Vagina (tissue), 2 donors: ENCODE data around the gene CRADD. TPM values are rescaled to one million over a fixed set of nuclear protein-coding genes. Genes with fewer than 3 reads are reported as not detected.

Experiments
- DNase-seq, 2 donors: peaks; one replicate each; pipeline ENCODE4 v3.0.0-alpha.2; 2017; ENCODE audit errors: extremely low spot score in 2 of 2
- H3K27ac ChIP-seq: fragments of 200-600 bp; sonication (generic); one replicate; pipeline ENCODE4 v1.5.1; 2019
- H3K27me3 ChIP-seq: fragments of 200-600 bp; sonication (generic); one replicate; pipeline ENCODE4 v1.5.1; 2019
- H3K36me3 ChIP-seq, 2 donors: fragments of 200-600 bp; sonication (generic); one replicate each; pipeline ENCODE4 v1.5.1; 2017 to 2019
- H3K4me1 ChIP-seq: fragments of 200-600 bp; sonication (generic); one replicate; pipeline ENCODE4 v1.5.1; 2019
- H3K4me3 ChIP-seq, 2 donors: fragments of 200-600 bp; sonication (generic); 1 replicate in 1 of 2; 2 replicates in 1 of 2; pipeline ENCODE4 v1.5.1; 2016 to 2019
- H3K9me3 ChIP-seq: fragments of 200-600 bp; sonication (generic); one replicate; pipeline ENCODE4 v1.5.1; 2019
- CTCF ChIP-seq, 3 experiments: fragments of 450-650 bp in 2 of 3; fragments of 200-600 bp in 1 of 3; sonication (generic) in 1 of 3; IDR thresholded peaks; one replicate each; pipeline ENCODE4 v1.5.1; 2017 to 2019; ENCODE audit warnings: antibody characterized with exemption in 3 of 3, mild to moderate bottlenecking in 2 of 3, moderate library complexity in 2 of 3
- POLR2A ChIP-seq, 2 donors: fragments of 450-650 bp; IDR thresholded peaks; one replicate each; pipeline ENCODE4 v1.6.1; 2017; ENCODE audit warnings: antibody characterized with exemption in 2 of 2, mild to moderate bottlenecking in 2 of 2, moderate library complexity in 2 of 2
- POLR2AphosphoS5 ChIP-seq, 2 donors: sonication (generic); formaldehyde crosslinking; IDR thresholded peaks; one replicate each; pipeline ENCODE4 v1.9.0; 2017; ENCODE audit warnings: antibody characterized with exemption in 2 of 2, mild to moderate bottlenecking in 2 of 2, low read depth in 1 of 2; ENCODE audit not compliant: insufficient read depth in 1 of 2
- intact Hi-C: fragments of 100-400 bp; cut with DNase I; formaldehyde crosslinking; loops from one replicate; pipeline ENCODE4 v1.15.1; 2023
- total RNA-seq: library from RNA; depleted of rRNA; stranded (reverse); fragments of >200 nt; gene quantifications from one replicate; pipeline ENCODE4 v1.2.3, GENCODE V29; 2016

CRADD gene
- total RNA-seq, 1 donor from 2014 or later, result 40.8 TPM

DNA sequence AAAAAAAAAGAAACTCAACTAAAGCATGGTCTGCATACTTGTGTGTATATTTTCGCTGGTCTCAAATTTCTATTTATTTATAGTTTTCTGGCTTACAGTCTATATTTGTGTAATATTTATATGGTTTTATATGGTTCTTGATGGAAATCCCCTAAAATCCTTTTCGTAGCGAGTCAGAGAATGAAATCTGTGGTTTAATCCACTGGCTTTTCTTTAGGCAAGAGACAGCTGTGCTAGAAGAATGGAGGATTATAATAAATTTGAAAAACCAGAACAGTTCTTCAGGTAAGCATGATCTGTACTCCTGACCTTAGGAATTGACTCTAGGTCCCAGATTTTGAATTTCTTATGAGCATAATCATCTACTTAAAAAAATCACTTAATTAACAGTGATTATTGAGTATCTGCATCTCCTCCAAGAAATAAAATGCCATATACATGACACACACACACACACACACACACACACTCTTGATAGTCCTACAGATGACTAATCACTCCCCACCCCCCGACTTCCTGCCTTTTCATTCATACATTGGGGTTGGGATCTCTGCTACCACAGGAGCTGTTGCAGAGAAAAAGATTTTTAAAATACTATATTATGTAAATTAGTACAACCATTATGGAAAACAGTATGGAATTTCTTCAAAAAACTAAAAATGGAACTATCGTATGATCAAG lies 113.4 kb downstream of the CRADD start:
- H3K9me3 ChIP-seq, result no peaks in the 10 kb centered on the region
- no peak overlapping the region for H3K27ac ChIP-seq
- no peak for TF ChIP-seq POLR2AphosphoS5 (IDR thresholded peaks at IDR 0.05; ENCODE audit: insufficient read depth in 1 of 2, low read depth in 1 of 2)
- intact Hi-C loops, result no loop called here
- H3K4me3 ChIP-seq, result no peak overlapping the region
- H3K27me3 ChIP-seq, result no peaks in the 10 kb centered on the region
- H3K36me3 ChIP-seq, result no peaks in the 10 kb centered on the region
- DNase-seq, result no peak
- H3K4me1 ChIP-seq, result peaks cover 12% of the 10 kb centered on the region

- H3K27ac ChIP-seq, result no peak overlapping the region
- H3K4me3 ChIP-seq, result no peak overlapping the region
- no peaks in the 10 kb centered on the region for H3K4me1 ChIP-seq
- intact Hi-C loops, result no loop called here
- TF ChIP-seq CTCF (IDR thresholded peaks at IDR 0.05) (no peak), POLR2AphosphoS5 (IDR thresholded peaks at IDR 0.05; ENCODE audit: insufficient read depth in 1 of 2, low read depth in 1 of 2) (no peak)
- H3K36me3 ChIP-seq, result no peaks in the 10 kb centered on the region
- H3K27me3 ChIP-seq, result no peaks in the 10 kb centered on the region
- H3K9me3 ChIP-seq, result no peaks in the 10 kb centered on the region
- no peak for DNase-seq
Measured at GRCh38 chr12:93793007-93793406, 115.8 kb downstream of the CRADD start.

DNA sequence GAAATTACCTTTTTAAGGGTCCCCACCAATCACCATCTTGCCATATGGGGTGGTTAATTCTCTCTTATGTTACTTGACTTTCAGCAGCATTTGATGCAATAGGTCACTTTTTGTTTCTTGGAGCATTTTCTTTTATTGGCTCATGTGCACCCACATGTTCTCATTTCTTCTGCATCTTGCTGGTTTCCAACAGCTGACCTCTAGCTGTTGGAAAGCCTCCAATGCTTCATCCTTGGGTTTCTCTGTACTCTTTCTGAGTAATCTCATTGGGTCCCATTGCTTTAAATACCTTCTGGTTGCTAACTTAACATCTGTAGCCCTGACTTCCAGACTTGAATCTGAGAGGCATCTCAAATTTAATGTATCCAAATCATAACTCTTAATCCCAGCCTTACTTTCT lies 116.8 kb downstream of the CRADD start:
- DNase-seq, result no peak
- H3K4me3 ChIP-seq, result no peak overlapping the region
- no peaks in the 10 kb centered on the region for H3K9me3 ChIP-seq
- H3K27me3 ChIP-seq, result no peaks in the 10 kb centered on the region
- H3K36me3 ChIP-seq, result no peaks in the 10 kb centered on the region
- H3K4me1 ChIP-seq, result no peaks in the 10 kb centered on the region
- H3K27ac ChIP-seq, result no peak overlapping the region
- intact Hi-C loops, result no loop called here
- no peak for TF ChIP-seq POLR2AphosphoS5 (IDR thresholded peaks at IDR 0.05; ENCODE audit: insufficient read depth in 1 of 2, low read depth in 1 of 2)
- TF ChIP-seq CTCF (IDR thresholded peaks at IDR 0.05), result no peak
- no peak for TF ChIP-seq POLR2A (IDR thresholded peaks at IDR 0.05)

GRCh38 chr12:93794738-93795137 lies 117.6 kb downstream of the CRADD start:
- intact Hi-C loops, result no loop called here
- no peaks in the 10 kb centered on the region for H3K36me3 ChIP-seq
- TF ChIP-seq POLR2AphosphoS5 (IDR thresholded peaks at IDR 0.05; ENCODE audit: insufficient read depth in 1 of 2, low read depth in 1 of 2) (no peak), POLR2A (IDR thresholded peaks at IDR 0.05) (no peak), CTCF (IDR thresholded peaks at IDR 0.05) (no peak)

GRCh38 chr12:93795352-93795751 lies 118.2 kb downstream of the CRADD start:
- intact Hi-C loops, result no loop called here
- no peak for TF ChIP-seq CTCF (IDR thresholded peaks at IDR 0.05)
- TF ChIP-seq POLR2A (IDR thresholded peaks at IDR 0.05), result no peak
- TF ChIP-seq POLR2AphosphoS5 (IDR thresholded peaks at IDR 0.05; ENCODE audit: insufficient read depth in 1 of 2, low read depth in 1 of 2), result no peak

More at GRCh38 chr12:93794738-93795137, 117.6 kb downstream of the CRADD start:
- H3K27me3 ChIP-seq, result no peaks in the 10 kb centered on the region
- H3K27ac ChIP-seq, result no peak overlapping the region
- no peak for DNase-seq
- H3K4me1 ChIP-seq, result no peaks in the 10 kb centered on the region
- H3K9me3 ChIP-seq, result no peaks in the 10 kb centered on the region
- H3K4me3 ChIP-seq, result no peak overlapping the region

More at GRCh38 chr12:93795352-93795751, 118.2 kb downstream of the CRADD start:
- DNase-seq, result no peak
- H3K36me3 ChIP-seq, result no peaks in the 10 kb centered on the region
- no peaks in the 10 kb centered on the region for H3K9me3 ChIP-seq
- no peaks in the 10 kb centered on the region for H3K27me3 ChIP-seq
- H3K4me3 ChIP-seq, result no peak overlapping the region
- no peak overlapping the region for H3K27ac ChIP-seq
- H3K4me1 ChIP-seq, result no peaks in the 10 kb centered on the region
